GM12878 (cell line): Measurements from ENCODE around the gene TRAF2.

Source experiments
- CHD4 ChIP-seq: fragments of 200-600 bp; sonication (generic); IDR thresholded peaks from 2 replicates; pipeline ENCODE4 v1.6.1; 2016; ENCODE audit warnings: mild to moderate bottlenecking
- SUZ12 ChIP-seq: fragments of 200-600 bp; sonication (generic); IDR thresholded peaks from one replicate; pipeline ENCODE4 v1.6.1; 2018; ENCODE audit warnings: antibody characterized with exemption, mild to moderate bottlenecking; ENCODE audit not compliant: unreplicated experiment
- YY1 ChIP-seq: IDR thresholded peaks from 2 replicates; pipeline ENCODE4 v1.6.1; 2011; ENCODE audit warnings: low read depth, mild to moderate bottlenecking, low read length
- TF ChIP-seq, protein P1 (sequence below): fragments of 150-350 bp; IDR thresholded peaks from 2 replicates; pipeline ENCODE4 v1.6.1; 2014; ENCODE audit warnings: mild to moderate bottlenecking, low read depth, low read length

- no peak for TF ChIP-seq YY1
- TF ChIP-seq, protein P1, sequence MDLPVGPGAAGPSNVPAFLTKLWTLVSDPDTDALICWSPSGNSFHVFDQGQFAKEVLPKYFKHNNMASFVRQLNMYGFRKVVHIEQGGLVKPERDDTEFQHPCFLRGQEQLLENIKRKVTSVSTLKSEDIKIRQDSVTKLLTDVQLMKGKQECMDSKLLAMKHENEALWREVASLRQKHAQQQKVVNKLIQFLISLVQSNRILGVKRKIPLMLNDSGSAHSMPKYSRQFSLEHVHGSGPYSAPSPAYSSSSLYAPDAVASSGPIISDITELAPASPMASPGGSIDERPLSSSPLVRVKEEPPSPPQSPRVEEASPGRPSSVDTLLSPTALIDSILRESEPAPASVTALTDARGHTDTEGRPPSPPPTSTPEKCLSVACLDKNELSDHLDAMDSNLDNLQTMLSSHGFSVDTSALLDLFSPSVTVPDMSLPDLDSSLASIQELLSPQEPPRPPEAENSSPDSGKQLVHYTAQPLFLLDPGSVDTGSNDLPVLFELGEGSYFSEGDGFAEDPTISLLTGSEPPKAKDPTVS = no peak
- TF ChIP-seq SUZ12 = no peak
- no peak for TF ChIP-seq CHD4
Observed at GRCh38 chr9:136888454-136888853, 2.1 kb downstream of the TRAF2 start.
